SK-N-MC (cell line): ENCODE measurements around the gene C20orf202.

Source experiments
- EZH2 ChIP-seq: fragments of 200-600 bp; sonication (generic); IDR thresholded peaks from one replicate; pipeline ENCODE4 v1.6.1; 2017; ENCODE audit warnings: antibody characterized with exemption
- FOXP2 ChIP-seq: optimal IDR thresholded peaks from 2 replicates; pipeline ENCODE3; 2011; ENCODE audit warnings: mild to moderate bottlenecking, moderate library complexity; ENCODE audit not compliant: insufficient read depth; ENCODE audit errors: extremely low read length, control extremely low read depth
- POLR2AphosphoS5 ChIP-seq: IDR thresholded peaks from 2 replicates; pipeline ENCODE4 v1.6.1; 2012; ENCODE audit warnings: mild to moderate bottlenecking, low read depth, low read length, borderline replicate concordance

GRCh38 chr20:1199212-1199873 lies 3.9 kb upstream of the C20orf202 start:
- no peak for TF ChIP-seq POLR2AphosphoS5
- no peak for TF ChIP-seq FOXP2
- TF ChIP-seq EZH2, result no peak
